HCT116 (cell line): ENCODE measurements around the gene NMRAL1.

ENCODE experiments used
- CEBPB ChIP-seq: IDR thresholded peaks from 2 replicates; pipeline ENCODE4 v1.6.1; 2012; ENCODE audit warnings: low read depth
- EZH2 ChIP-seq: fragments of 200-600 bp; sonication (generic); IDR thresholded peaks from 2 replicates; pipeline ENCODE4 v1.6.1; 2017; ENCODE audit warnings: antibody characterized with exemption, mixed run types
- EZH2phosphoT487 ChIP-seq: fragments of 200-600 bp; IDR thresholded peaks from 2 replicates; pipeline ENCODE4 v1.6.1; 2018; ENCODE audit warnings: antibody characterized with exemption, borderline replicate concordance
- POLR2A ChIP-seq: IDR thresholded peaks from 2 replicates; pipeline ENCODE4 v1.7.0; 2011; ENCODE audit warnings: borderline replicate concordance; ENCODE audit not compliant: insufficient read depth, insufficient read length; ENCODE audit errors: extremely low read depth
- POLR2AphosphoS5 ChIP-seq: IDR thresholded peaks from 2 replicates; pipeline ENCODE4 v1.6.1; 2011; ENCODE audit warnings: mild to moderate bottlenecking, low read depth, low read length, moderate library complexity
- SIN3A ChIP-seq: IDR thresholded peaks from 2 replicates; pipeline ENCODE4 v1.6.1; 2012; ENCODE audit warnings: low read depth
- ZFX ChIP-seq: fragments of 450-650 bp; IDR thresholded peaks from 2 replicates; pipeline ENCODE4 v1.6.1; 2017
- ZNF274 ChIP-seq: fragments of 200-500 bp; sonication (Bioruptor generic); IDR thresholded peaks from 2 replicates; pipeline ENCODE4 v1.6.1; 2014; ENCODE audit warnings: mild to moderate bottlenecking, low read depth, low read length, inconsistent platforms
- TF ChIP-seq, protein P1 (sequence below), 3 experiments: fragments of 200-600 bp in 1 of 3; sonication (generic) in 1 of 3; IDR thresholded peaks in 2 of 3; conservative IDR thresholded peaks in 1 of 3; 2 replicates each; pipeline ENCODE4 v1.5.1; 2012 to 2017; ENCODE audit warnings: low read depth in 2 of 3, low read length in 2 of 3, antibody characterized with exemption in 1 of 3, borderline replicate concordance in 1 of 3, control low read depth in 1 of 3, mild to moderate bottlenecking in 1 of 3, mixed read lengths in 1 of 3, mixed run types in 1 of 3, moderate library complexity in 1 of 3; ENCODE audit not compliant: insufficient read depth in 1 of 3
- TF ChIP-seq, protein P2 (sequence below): IDR thresholded peaks from 2 replicates; pipeline ENCODE4 v1.6.1; 2012; ENCODE audit warnings: low read depth
- TF ChIP-seq, protein P3 (sequence below): IDR thresholded peaks from 2 replicates; pipeline ENCODE4 v1.6.1; 2011; ENCODE audit warnings: mild to moderate bottlenecking, low read length, moderate library complexity; ENCODE audit not compliant: insufficient replicate concordance; ENCODE audit errors: extremely low read depth

DNA sequence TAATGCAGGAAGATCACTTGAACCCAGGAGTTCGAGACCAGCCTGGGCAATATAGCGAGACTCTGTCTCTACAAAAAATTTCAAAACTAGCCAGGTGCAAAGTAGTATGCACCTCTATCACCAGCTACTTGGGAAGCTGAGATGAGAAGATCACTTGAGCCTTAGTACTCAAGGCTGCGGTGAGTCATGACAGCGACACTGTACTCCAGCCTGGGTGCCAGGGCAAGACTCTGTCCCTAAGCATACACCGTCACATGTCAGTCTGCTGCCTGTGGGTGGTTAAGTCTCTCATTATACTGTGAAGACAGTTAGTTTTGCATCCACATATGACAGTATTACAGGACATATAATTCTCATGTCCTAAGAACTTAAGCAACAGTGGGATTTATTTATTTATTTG lies 21.8 kb downstream of the NMRAL1 start:
- TF ChIP-seq ZNF274 (no peak), POLR2A (no peak), SIN3A (no peak), POLR2AphosphoS5 (no peak), EZH2 (no peak), EZH2phosphoT487 (no peak), CEBPB (no peak), ZFX (no peak)
- TF ChIP-seq, protein P1, sequence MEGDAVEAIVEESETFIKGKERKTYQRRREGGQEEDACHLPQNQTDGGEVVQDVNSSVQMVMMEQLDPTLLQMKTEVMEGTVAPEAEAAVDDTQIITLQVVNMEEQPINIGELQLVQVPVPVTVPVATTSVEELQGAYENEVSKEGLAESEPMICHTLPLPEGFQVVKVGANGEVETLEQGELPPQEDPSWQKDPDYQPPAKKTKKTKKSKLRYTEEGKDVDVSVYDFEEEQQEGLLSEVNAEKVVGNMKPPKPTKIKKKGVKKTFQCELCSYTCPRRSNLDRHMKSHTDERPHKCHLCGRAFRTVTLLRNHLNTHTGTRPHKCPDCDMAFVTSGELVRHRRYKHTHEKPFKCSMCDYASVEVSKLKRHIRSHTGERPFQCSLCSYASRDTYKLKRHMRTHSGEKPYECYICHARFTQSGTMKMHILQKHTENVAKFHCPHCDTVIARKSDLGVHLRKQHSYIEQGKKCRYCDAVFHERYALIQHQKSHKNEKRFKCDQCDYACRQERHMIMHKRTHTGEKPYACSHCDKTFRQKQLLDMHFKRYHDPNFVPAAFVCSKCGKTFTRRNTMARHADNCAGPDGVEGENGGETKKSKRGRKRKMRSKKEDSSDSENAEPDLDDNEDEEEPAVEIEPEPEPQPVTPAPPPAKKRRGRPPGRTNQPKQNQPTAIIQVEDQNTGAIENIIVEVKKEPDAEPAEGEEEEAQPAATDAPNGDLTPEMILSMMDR (IDR thresholded peaks at IDR 0.05 in 2 of 3, conservative IDR thresholded peaks at IDR 0.05 in 1 of 3; ENCODE audit: borderline replicate concordance in 1 of 3, insufficient read depth in 1 of 3, low read depth in 2 of 3, low read length in 2 of 3): no peak
- TF ChIP-seq, protein P2, sequence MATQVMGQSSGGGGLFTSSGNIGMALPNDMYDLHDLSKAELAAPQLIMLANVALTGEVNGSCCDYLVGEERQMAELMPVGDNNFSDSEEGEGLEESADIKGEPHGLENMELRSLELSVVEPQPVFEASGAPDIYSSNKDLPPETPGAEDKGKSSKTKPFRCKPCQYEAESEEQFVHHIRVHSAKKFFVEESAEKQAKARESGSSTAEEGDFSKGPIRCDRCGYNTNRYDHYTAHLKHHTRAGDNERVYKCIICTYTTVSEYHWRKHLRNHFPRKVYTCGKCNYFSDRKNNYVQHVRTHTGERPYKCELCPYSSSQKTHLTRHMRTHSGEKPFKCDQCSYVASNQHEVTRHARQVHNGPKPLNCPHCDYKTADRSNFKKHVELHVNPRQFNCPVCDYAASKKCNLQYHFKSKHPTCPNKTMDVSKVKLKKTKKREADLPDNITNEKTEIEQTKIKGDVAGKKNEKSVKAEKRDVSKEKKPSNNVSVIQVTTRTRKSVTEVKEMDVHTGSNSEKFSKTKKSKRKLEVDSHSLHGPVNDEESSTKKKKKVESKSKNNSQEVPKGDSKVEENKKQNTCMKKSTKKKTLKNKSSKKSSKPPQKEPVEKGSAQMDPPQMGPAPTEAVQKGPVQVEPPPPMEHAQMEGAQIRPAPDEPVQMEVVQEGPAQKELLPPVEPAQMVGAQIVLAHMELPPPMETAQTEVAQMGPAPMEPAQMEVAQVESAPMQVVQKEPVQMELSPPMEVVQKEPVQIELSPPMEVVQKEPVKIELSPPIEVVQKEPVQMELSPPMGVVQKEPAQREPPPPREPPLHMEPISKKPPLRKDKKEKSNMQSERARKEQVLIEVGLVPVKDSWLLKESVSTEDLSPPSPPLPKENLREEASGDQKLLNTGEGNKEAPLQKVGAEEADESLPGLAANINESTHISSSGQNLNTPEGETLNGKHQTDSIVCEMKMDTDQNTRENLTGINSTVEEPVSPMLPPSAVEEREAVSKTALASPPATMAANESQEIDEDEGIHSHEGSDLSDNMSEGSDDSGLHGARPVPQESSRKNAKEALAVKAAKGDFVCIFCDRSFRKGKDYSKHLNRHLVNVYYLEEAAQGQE: no peak
- TF ChIP-seq, protein P3, sequence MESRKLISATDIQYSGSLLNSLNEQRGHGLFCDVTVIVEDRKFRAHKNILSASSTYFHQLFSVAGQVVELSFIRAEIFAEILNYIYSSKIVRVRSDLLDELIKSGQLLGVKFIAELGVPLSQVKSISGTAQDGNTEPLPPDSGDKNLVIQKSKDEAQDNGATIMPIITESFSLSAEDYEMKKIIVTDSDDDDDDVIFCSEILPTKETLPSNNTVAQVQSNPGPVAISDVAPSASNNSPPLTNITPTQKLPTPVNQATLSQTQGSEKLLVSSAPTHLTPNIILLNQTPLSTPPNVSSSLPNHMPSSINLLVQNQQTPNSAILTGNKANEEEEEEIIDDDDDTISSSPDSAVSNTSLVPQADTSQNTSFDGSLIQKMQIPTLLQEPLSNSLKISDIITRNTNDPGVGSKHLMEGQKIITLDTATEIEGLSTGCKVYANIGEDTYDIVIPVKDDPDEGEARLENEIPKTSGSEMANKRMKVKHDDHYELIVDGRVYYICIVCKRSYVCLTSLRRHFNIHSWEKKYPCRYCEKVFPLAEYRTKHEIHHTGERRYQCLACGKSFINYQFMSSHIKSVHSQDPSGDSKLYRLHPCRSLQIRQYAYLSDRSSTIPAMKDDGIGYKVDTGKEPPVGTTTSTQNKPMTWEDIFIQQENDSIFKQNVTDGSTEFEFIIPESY: no peak
